GM12875 (cell line): ENCODE results near the gene RNU6-1.
A peak's percentile ranks its signal among the peaks of the same experiment; 100 is the strongest.

Experiments
- H3K4me3 ChIP-seq: one replicate; pipeline ENCODE4 v1.5.1; 2011; ENCODE audit warnings: low read depth, low read length, control low read depth
- CTCF ChIP-seq: IDR thresholded peaks from 2 replicates; pipeline ENCODE4 v1.5.1; 2011; ENCODE audit warnings: low read depth, mild to moderate bottlenecking, control low read depth, inconsistent platforms, low read length, moderate library complexity, borderline replicate concordance; ENCODE audit not compliant: insufficient read depth

The RNU6-1 gene

GRCh38 chr15:67850336-67850735, 10.5 kb upstream of the RNU6-1 start:
- no peak overlapping the region for H3K4me3 ChIP-seq
- no peak for TF ChIP-seq CTCF

GRCh38 chr15:67849538-67849937, 9.7 kb upstream of the RNU6-1 start:
- H3K4me3 ChIP-seq, result no peak overlapping the region
- TF ChIP-seq CTCF, result no peak

GRCh38 chr15:67845974-67846373, 6.1 kb upstream of the RNU6-1 start:
- no peak for TF ChIP-seq CTCF
- no peak overlapping the region for H3K4me3 ChIP-seq

- no peak overlapping the region for H3K4me3 ChIP-seq
- TF ChIP-seq CTCF, result no peak
Measured at GRCh38 chr15:67843571-67844387, 3.9 kb upstream of the RNU6-1 start.

- H3K4me3 ChIP-seq, result no peak overlapping the region
- TF ChIP-seq CTCF, result no peak
Measured at GRCh38 chr15:67843092-67843501, 3.3 kb upstream of the RNU6-1 start.

- TF ChIP-seq CTCF, result no peak
- peak overlapping the region; percentile 68 for H3K4me3 ChIP-seq
Measured at GRCh38 chr15:67841513-67841762, 1.6 kb upstream of the RNU6-1 start.

- no peak for TF ChIP-seq CTCF
- peak overlapping the region; percentile 68 for H3K4me3 ChIP-seq
Measured at GRCh38 chr15:67840749-67841512, 1.1 kb upstream of the RNU6-1 start.
